Motor neuron (in vitro differentiated cells): ENCODE data around the gene LGI4. TPM values are rescaled to one million over a fixed set of nuclear protein-coding genes. Genes with fewer than 3 reads are reported as not detected.

Experiments
- ATAC-seq, 8 experiments: fragments of 200-7000 bp; cut with Tn5 transposase; replicated peaks in 6 of 8; 2 replicates each; pipeline ENCODE4 v1.8.0; 2021; ENCODE audit warnings: mild to moderate bottlenecking in 8 of 8, moderate library complexity in 8 of 8
- H3K27ac ChIP-seq, 2 donors: fragments of 250-450 bp; sonication (Bioruptor Pico); 2 replicates each; pipeline ENCODE4 v1.9.0; 2021; ENCODE audit warnings: antibody characterized with exemption in 2 of 2, mild to moderate bottlenecking in 2 of 2, moderate library complexity in 1 of 2
- H3K4me1 ChIP-seq, 2 donors: fragments of 250-450 bp; sonication (Bioruptor Pico); replicated peaks in 1 of 2; 2 replicates each; pipeline ENCODE4 v1.6.1; 2021; ENCODE audit warnings: antibody characterized with exemption in 2 of 2, mild to moderate bottlenecking in 2 of 2, moderate library complexity in 1 of 2
- H3K4me3 ChIP-seq, 5 donors: fragments of 250-450 bp; sonication (Bioruptor Pico); 2 replicates each; pipeline ENCODE4 v1.9.0; 2021; ENCODE audit warnings: antibody characterized with exemption in 5 of 5, mild to moderate bottlenecking in 5 of 5, moderate library complexity in 4 of 5
- WGBS, 10 experiments: fragments of 450-650 bp; shearing (Covaris generic); methylation state at CpG; one replicate each; pipeline ENCODE4 v1.0.0; 2022; 5-methylcytosine and 5-hydroxymethylcytosine counted together
- in situ Hi-C, 9 experiments: fragments of 400-800 bp; cut with MboI; loops; one replicate each; pipeline ENCODE4 v1.15.0; 2021; ENCODE audit warnings: low sequenced_read_pairs in 9 of 9, low pct_unique_long_range_greater_than_20kb in 2 of 9; ENCODE audit not compliant: unreplicated experiment in 9 of 9
- total RNA-seq, 8 experiments: library from RNA; unstranded; fragments of 300-600 nt; gene quantifications; 2 replicates each; pipeline versions ENCODE4 v1.2.3 to v1.2.4, GENCODE V29; 2022

LGI4 gene
- total RNA-seq, 8 experiments from 2014 or later, result 0.49 to 3.5 (median 1.7) TPM

- H3K4me3 ChIP-seq, result no peak overlapping the region
- WGBS, 10 experiments, result 38 to 80% (median 76%) methylated on average over 2 to 16 of the region's 21 CpGs; no CpG with 5 or more reads in 3 of the 10 experiments
- ATAC-seq, result no peak
- no peak overlapping the region for H3K27ac ChIP-seq
- in situ Hi-C loops, result no loop called here
- H3K4me1 ChIP-seq, result no peaks in the 10 kb centered on the region
These were observed 59.4 kb downstream of the LGI4 start for GRCh38 chr19:35075202-35076025.

Other genes starting within 250 kb of the LGI4 start
- 1 to 10 TPM; 4.3 to 8.3 (median 6.9) TPM for gene ZNF30, start 208.2 kb downstream of the LGI4 start, total RNA-seq
- 1 to 10 TPM; 2.4 to 5.2 (median 4.2) TPM for gene ZNF792, start 170.8 kb downstream of the LGI4 start, total RNA-seq
- 10 to 100 TPM in 7 of 8 experiments, 1 to 10 TPM in 1; 2.7 to 93.1 (median 44.5) TPM for gene GRAMD1A, start 134.7 kb downstream of the LGI4 start, total RNA-seq
- 1 to 10 TPM in 6 of 8 experiments, under 1 TPM in 2; 0.65 to 7.0 (median 2.1) TPM for gene SCN1B, start 104.6 kb downstream of the LGI4 start, total RNA-seq
- gene HPN, start 93.3 kb downstream of the LGI4 start, total RNA-seq, result under 1 TPM in 7 of 8 experiments, not detected in 1; 0.09 to 0.95 (median 0.45) TPM
- 1 to 10 TPM in 4 of 8 experiments, under 1 TPM in 1, not detected in 3; 0.25 to 2.0 (median 1.1) TPM for gene FXYD3, start 19.2 kb downstream of the LGI4 start, total RNA-seq
- gene FXYD1, start 3.8 kb upstream of the LGI4 start, total RNA-seq, result 10 to 100 TPM in 2 of 8 experiments, 1 to 10 TPM in 6; 1.2 to 10.7 (median 3.1) TPM
- gene FXYD7, start 8.2 kb upstream of the LGI4 start, total RNA-seq, result 10 to 100 TPM in 3 of 8 experiments, 1 to 10 TPM in 3, not detected in 2; 1.1 to 27.8 (median 14.5) TPM
- 100 to 1,000 TPM in 1 of 8 experiments, 10 to 100 TPM in 5, 1 to 10 TPM in 2; 7.1 to 201 (median 14.7) TPM for gene FXYD5, start 19.7 kb upstream of the LGI4 start, total RNA-seq
- gene FAM187B, start 93.7 kb upstream of the LGI4 start, total RNA-seq, result not detected
- gene LSR, start 113.9 kb upstream of the LGI4 start, total RNA-seq, result 1 to 10 TPM; 1.1 to 8.6 (median 2.6) TPM
- 10 to 100 TPM; 37.2 to 74.3 (median 64.5) TPM for gene USF2, start 133.9 kb upstream of the LGI4 start, total RNA-seq
- gene HAMP, start 147.5 kb upstream of the LGI4 start, total RNA-seq, result under 1 TPM in 6 of 8 experiments, not detected in 2; 0.15 to 0.62 (median 0.24) TPM
- under 1 TPM in 3 of 8 experiments, not detected in 5; 0.42 to 0.73 (median 0.62) TPM for gene MAG, start 157.1 kb upstream of the LGI4 start, total RNA-seq
- 1 to 10 TPM in 3 of 8 experiments, under 1 TPM in 3, not detected in 2; 0.27 to 1.8 (median 0.93) TPM for gene CD22, start 194.1 kb upstream of the LGI4 start, total RNA-seq
- under 1 TPM in 4 of 8 experiments, not detected in 4; 0.08 to 0.43 (median 0.10) TPM for gene FFAR1, start 212.8 kb upstream of the LGI4 start, total RNA-seq
- gene FFAR3, start 223.4 kb upstream of the LGI4 start, total RNA-seq, result under 1 TPM in 2 of 8 experiments, not detected in 6; 0.31 to 0.52 TPM
- gene GPR42, start 236.0 kb upstream of the LGI4 start, total RNA-seq, result under 1 TPM in 3 of 8 experiments, not detected in 5; 0.08 to 0.33 (median 0.15) TPM